A673 (cell line): ENCODE results near the gene NDUFB10. TPM values are rescaled to one million over a fixed set of nuclear protein-coding genes. Genes with fewer than 3 reads are reported as not detected.

Experiments
- BruUV-seq: library from RNA; stranded (reverse); fragments of 400-500 nt; replicated peaks from 2 replicates; lab custom pipeline; 2021; lab: Mats Ljungman, UMichigan
- CTCF ChIA-PET: fragments of 300-600 bp; sonication (Branson Sonifier 250); formaldehyde crosslinking; loops from one replicate; lab custom pipeline; 2022; ENCODE audit warnings: antibody characterized with exemption; lab: Charles Lee
- POLR2A ChIA-PET: fragments of 300-600 bp; sonication (Branson Sonifier 250); formaldehyde crosslinking; loops from one replicate; lab custom pipeline; 2022; ENCODE audit warnings: antibody characterized with exemption; ENCODE audit not compliant: low non-redundant PET; lab: Charles Lee
- DNase-seq: peaks from one replicate; pipeline ENCODE4 v3.0.0-alpha.2; 2015; ENCODE audit warnings: low spot score
- H3K27ac ChIP-seq: fragments of 200-600 bp; sonication (generic); 2 replicates; pipeline ENCODE4 v1.5.1; 2016; ENCODE audit warnings: mixed run types, low read depth, mild to moderate bottlenecking, mixed read lengths, antibody characterized with exemption, low read length; ENCODE audit not compliant: poor library complexity, severe bottlenecking
- H3K27me3 ChIP-seq: fragments of 200-600 bp; sonication (generic); replicated peaks from 2 replicates; pipeline ENCODE4 v1.6.1; 2017; ENCODE audit warnings: mixed run types, low read depth, mild to moderate bottlenecking, mixed read lengths, antibody characterized with exemption, low read length; ENCODE audit not compliant: insufficient read depth, poor library complexity
- H3K36me3 ChIP-seq: fragments of 200-600 bp; sonication (generic); 2 replicates; pipeline ENCODE4 v1.6.1; 2016; ENCODE audit warnings: mixed run types, mild to moderate bottlenecking, mixed read lengths, antibody characterized with exemption, low read length; ENCODE audit not compliant: insufficient read depth, poor library complexity, severe bottlenecking
- H3K4me1 ChIP-seq: fragments of 200-600 bp; sonication (generic); 2 replicates; pipeline ENCODE4 v1.6.1; 2017; ENCODE audit warnings: mixed run types, mild to moderate bottlenecking, mixed read lengths, antibody characterized with exemption, low read length; ENCODE audit not compliant: insufficient read depth, poor library complexity, severe bottlenecking
- H3K4me3 ChIP-seq: fragments of 200-600 bp; sonication (generic); 2 replicates; pipeline ENCODE4 v1.5.1; 2016; ENCODE audit warnings: low read depth, mixed run types, mild to moderate bottlenecking, mixed read lengths, low read length; ENCODE audit not compliant: poor library complexity, severe bottlenecking
- H3K9me3 ChIP-seq: fragments of 200-600 bp; sonication (generic); 2 replicates; pipeline ENCODE4 v1.6.1; 2016; ENCODE audit warnings: mixed run types, low read depth, mild to moderate bottlenecking, mixed read lengths, antibody characterized with exemption, low read length; ENCODE audit not compliant: poor library complexity, severe bottlenecking
- EZH2 ChIP-seq: fragments of 200-600 bp; sonication (generic); IDR thresholded peaks from 2 replicates; pipeline ENCODE4 v1.6.1; 2017; ENCODE audit warnings: borderline replicate concordance, low read depth, mild to moderate bottlenecking, mixed read lengths, antibody characterized with exemption, low read length; ENCODE audit not compliant: poor library complexity, severe bottlenecking
- intact Hi-C: fragments of 100-400 bp; cut with micrococcal nuclease; formaldehyde crosslinking; loops from one replicate; pipeline ENCODE4 v1.10.0; 2022; ENCODE audit not compliant: unreplicated experiment
- total RNA-seq: library from RNA; stranded (reverse); gene quantifications from 2 replicates; pipeline ENCODE4 v1.2.3, GENCODE V29; 2021
- TF ChIP-seq, protein P1 (sequence below): fragments of 300-800, 200-600 bp; sonication (generic); conservative IDR thresholded peaks from 2 replicates; pipeline ENCODE4 v1.5.1; 2017; ENCODE audit warnings: low read depth, mild to moderate bottlenecking, antibody characterized with exemption, low read length, moderate library complexity, mixed read lengths

Gene NDUFB10
- total RNA-seq, 1 experiment from 2014 or later: 178 TPM

DNA sequence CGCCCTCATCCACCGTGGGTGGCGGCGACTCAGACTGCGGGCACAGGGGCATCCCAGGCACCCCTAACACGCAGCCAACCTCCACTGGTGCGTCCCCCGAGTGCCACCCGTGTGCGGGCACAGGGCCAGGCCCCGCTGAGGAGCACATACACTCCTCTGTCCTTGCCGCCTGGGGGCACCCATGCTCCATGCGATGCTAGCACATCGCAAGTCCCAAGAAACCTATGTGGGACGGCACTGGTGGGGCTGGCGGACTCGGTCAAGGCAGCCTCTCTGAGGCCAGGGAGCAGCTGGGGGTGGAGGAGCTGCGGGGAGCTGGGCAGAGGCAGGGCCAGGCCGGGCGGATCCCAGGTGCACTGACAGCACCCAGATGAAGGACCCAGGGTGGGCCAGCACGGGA, 46.3 kb downstream of the NDUFB10 start:
- Histone ChIP-seq H3K36me3 (peaks cover 30% of the 10 kb centered on the region), H3K27me3 (no peaks in the 10 kb centered on the region), H3K9me3 (no peaks in the 10 kb centered on the region), H3K4me1 (peaks cover 43% of the 10 kb centered on the region), H3K4me3 (no peak overlapping the region), H3K27ac (peak overlapping the region; percentile 37)
- TF ChIP-seq, protein P1, sequence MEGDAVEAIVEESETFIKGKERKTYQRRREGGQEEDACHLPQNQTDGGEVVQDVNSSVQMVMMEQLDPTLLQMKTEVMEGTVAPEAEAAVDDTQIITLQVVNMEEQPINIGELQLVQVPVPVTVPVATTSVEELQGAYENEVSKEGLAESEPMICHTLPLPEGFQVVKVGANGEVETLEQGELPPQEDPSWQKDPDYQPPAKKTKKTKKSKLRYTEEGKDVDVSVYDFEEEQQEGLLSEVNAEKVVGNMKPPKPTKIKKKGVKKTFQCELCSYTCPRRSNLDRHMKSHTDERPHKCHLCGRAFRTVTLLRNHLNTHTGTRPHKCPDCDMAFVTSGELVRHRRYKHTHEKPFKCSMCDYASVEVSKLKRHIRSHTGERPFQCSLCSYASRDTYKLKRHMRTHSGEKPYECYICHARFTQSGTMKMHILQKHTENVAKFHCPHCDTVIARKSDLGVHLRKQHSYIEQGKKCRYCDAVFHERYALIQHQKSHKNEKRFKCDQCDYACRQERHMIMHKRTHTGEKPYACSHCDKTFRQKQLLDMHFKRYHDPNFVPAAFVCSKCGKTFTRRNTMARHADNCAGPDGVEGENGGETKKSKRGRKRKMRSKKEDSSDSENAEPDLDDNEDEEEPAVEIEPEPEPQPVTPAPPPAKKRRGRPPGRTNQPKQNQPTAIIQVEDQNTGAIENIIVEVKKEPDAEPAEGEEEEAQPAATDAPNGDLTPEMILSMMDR: peak; percentile 71
- TF ChIP-seq EZH2: no peak
- DNase-seq: peak; percentile 80
- no TSS peak for BruUV-seq
- CTCF ChIA-PET: interaction anchor here (0.9 to 1.2 kb wide), 2 partner anchors 24 to 135 kb away, joined by 6 to 7 read pairs; partner anchors contain the start of gene NOXO1
- POLR2A ChIA-PET: no interaction called here
- intact Hi-C loops: loop anchor here (1.0 to 10.0 kb wide), 2 partner anchors 135 to 209 kb away; partner anchors contain the start of genes BRICD5 and PGP

DNA sequence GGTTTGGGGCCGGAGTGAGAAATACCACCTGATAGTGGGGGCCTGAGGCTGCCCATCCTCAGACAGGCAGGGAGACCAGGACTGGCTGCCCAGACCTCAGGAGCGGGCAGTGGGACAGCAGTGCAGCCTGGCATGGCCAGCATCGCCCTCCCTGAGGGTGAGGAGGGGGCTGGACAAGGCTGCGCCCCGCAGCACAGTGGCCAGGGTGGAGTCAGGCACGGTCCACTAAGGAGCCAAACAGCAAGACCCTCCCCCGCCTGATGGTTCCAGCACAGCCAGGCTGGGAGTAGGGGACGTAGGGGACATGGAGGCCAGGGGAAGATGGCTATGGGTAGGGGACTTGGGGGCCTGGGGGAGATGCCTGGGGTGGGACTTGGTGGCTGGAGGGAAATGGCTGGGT, 47.0 kb downstream of the NDUFB10 start:
- TF ChIP-seq, protein P1: no peak
- no peak for TF ChIP-seq EZH2
- H3K27me3 ChIP-seq: no peaks in the 10 kb centered on the region
- H3K9me3 ChIP-seq: no peaks in the 10 kb centered on the region
- no peak for DNase-seq
- H3K36me3 ChIP-seq: peaks cover 24% of the 10 kb centered on the region
- H3K4me1 ChIP-seq: peaks cover 46% of the 10 kb centered on the region
- H3K4me3 ChIP-seq: no peak overlapping the region
- BruUV-seq: no TSS peak
- CTCF ChIA-PET: interaction anchor here (1.2 kb wide), 1 partner anchor 134 kb away, joined by 7 read pairs; no protein-coding TSS in a partner anchor
- intact Hi-C loops: loop anchor here (10.0 kb wide), 1 partner anchor 208 kb away; the partner anchor contains the start of genes BRICD5 and PGP
- no peak overlapping the region for H3K27ac ChIP-seq
- POLR2A ChIA-PET: no interaction called here

DNA sequence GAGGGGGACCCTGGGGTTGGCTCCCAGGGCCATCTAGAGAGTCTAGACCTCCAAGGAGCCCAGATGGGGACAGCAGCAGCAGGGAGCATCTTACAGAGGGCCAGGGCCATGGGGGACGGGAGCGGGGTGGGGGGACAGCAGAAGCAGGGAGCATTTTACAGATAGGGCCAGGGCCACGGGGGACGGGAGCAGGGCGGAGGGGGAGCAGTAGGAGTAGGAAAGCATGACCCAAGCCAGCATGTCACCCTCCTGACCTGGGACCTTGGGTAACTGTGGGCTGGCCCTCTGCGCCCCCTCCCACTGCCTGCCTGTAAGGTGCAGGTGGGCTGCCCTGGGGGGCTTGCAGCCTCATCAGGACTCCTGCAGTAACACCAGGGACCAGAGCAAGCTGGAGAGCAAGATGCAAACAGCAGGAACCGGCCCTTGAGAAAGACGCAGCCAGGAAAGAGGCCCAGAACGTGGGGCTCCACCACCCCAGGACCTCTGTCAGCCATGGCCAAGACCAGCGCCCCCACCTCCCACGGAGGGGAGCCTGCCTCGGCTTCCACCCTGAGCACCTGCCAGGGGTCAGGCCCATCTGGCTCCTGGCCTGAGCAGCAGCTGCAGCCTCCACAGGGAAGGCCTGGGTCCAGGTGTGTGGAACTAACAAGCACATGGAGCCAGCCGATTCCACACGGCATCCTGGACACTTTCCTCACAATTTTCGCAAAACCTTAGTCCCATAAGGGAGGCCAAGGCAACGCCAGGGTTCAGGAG, 47.9 kb downstream of the NDUFB10 start:
- peak overlapping the region; percentile 99 for H3K4me3 ChIP-seq
- DNase-seq: no peak
- peak overlapping the region; percentile 93 for H3K27ac ChIP-seq
- no peaks in the 10 kb centered on the region for H3K9me3 ChIP-seq
- H3K27me3 ChIP-seq: no peaks in the 10 kb centered on the region
- H3K4me1 ChIP-seq: peaks cover 46% of the 10 kb centered on the region
- POLR2A ChIA-PET: no interaction called here
- CTCF ChIA-PET: interaction anchor here (0.7 kb wide), 1 partner anchor 134 kb away, joined by 4 read pairs; no protein-coding TSS in a partner anchor
- H3K36me3 ChIP-seq: peaks cover 14% of the 10 kb centered on the region
- intact Hi-C loops: loop anchor here (10.0 kb wide), 1 partner anchor 208 kb away; the partner anchor contains the start of genes BRICD5 and PGP
- no TSS peak for BruUV-seq
- TF ChIP-seq EZH2: no peak
- TF ChIP-seq, protein P1: no peak
